Keratinocyte (primary cell): ENCODE data around the gene SLC13A5.

Source experiments
- EZH2 ChIP-seq: IDR thresholded peaks from one replicate; pipeline ENCODE4 v1.6.1; 2012; ENCODE audit warnings: inconsistent platforms, mild to moderate bottlenecking, low read length, moderate library complexity
- TF ChIP-seq, protein P1 (sequence below), 3 experiments: IDR thresholded peaks in 1 of 3; conservative IDR thresholded peaks in 1 of 3; optimal IDR thresholded peaks in 1 of 3; 2 replicates in 2 of 3; 3 replicates in 1 of 3; pipeline versions ENCODE3 to v1.5.1; 2011; ENCODE audit warnings: low read length in 3 of 3, mild to moderate bottlenecking in 3 of 3, moderate library complexity in 2 of 3, control low read depth in 1 of 3, inconsistent platforms in 1 of 3; ENCODE audit not compliant: insufficient read depth in 2 of 3; ENCODE audit errors: extremely low read depth in 1 of 3

DNA sequence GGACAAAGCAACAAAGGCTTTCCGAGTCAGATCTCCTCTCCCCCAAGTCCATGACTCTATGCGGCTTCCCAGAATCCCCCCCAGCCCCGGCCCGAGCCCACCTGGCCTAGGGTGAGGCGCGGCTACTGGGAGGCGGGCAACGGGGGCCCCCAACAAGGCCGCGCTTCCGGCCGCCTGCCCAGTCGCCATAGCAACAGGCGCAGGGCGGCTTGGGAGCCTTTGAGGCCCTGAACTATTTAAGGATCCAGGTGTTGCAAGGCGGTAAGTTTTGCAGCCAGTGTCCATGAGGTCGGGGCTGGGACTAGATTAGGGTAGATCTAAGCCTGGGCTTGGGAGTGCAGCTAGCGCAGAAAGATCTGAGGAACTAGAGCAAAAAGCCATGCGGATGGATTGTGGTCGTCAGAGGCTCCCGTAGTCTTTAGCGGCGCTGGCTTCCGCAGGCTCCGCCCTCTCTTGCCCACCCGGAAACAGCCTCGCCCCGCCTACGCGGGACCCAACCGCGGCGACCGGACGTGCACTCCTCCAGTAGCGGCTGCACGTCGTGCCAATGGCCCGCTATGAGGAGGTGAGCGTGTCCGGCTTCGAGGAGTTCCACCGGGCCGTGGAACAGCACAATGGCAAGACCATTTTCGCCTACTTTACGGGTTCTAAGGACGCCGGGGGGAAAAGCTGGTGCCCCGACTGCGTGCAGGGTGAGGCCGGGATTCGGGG is 72.5 kb downstream of the SLC13A5 start, which contains the start of the genes KIAA0753 and TXNDC17:
- TF ChIP-seq, protein P1, sequence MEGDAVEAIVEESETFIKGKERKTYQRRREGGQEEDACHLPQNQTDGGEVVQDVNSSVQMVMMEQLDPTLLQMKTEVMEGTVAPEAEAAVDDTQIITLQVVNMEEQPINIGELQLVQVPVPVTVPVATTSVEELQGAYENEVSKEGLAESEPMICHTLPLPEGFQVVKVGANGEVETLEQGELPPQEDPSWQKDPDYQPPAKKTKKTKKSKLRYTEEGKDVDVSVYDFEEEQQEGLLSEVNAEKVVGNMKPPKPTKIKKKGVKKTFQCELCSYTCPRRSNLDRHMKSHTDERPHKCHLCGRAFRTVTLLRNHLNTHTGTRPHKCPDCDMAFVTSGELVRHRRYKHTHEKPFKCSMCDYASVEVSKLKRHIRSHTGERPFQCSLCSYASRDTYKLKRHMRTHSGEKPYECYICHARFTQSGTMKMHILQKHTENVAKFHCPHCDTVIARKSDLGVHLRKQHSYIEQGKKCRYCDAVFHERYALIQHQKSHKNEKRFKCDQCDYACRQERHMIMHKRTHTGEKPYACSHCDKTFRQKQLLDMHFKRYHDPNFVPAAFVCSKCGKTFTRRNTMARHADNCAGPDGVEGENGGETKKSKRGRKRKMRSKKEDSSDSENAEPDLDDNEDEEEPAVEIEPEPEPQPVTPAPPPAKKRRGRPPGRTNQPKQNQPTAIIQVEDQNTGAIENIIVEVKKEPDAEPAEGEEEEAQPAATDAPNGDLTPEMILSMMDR (optimal IDR thresholded peaks at IDR 0.05 in 1 of 3, IDR thresholded peaks at IDR 0.05 in 1 of 3, conservative IDR thresholded peaks at IDR 0.05 in 1 of 3; ENCODE audit: extremely low read depth in 1 of 3, insufficient read depth in 2 of 3, low read length in 3 of 3) = no peak
- TF ChIP-seq EZH2 = no peak
